GM12891 (cell line): ENCODE measurements around the gene CBS.

Experiments used
- PAX5 ChIP-seq: IDR thresholded peaks from 2 replicates; pipeline ENCODE4 v1.6.1; 2011; ENCODE audit warnings: low read length, moderate library complexity, mild to moderate bottlenecking; ENCODE audit not compliant: insufficient read depth, severe bottlenecking
- POLR2A ChIP-seq: IDR thresholded peaks from 2 replicates; pipeline ENCODE4 v1.6.1; 2011; ENCODE audit warnings: low read depth, low read length, control low read depth
- POLR2AphosphoS5 ChIP-seq: IDR thresholded peaks from 2 replicates; pipeline ENCODE4 v1.6.1; 2011; ENCODE audit warnings: low read depth, low read length, control low read depth
- POU2F2 ChIP-seq: IDR thresholded peaks from 2 replicates; pipeline ENCODE4 v1.6.1; 2011; ENCODE audit warnings: low read depth, mild to moderate bottlenecking, control low read depth, low read length, moderate library complexity
- SPI1 ChIP-seq: IDR thresholded peaks from 2 replicates; pipeline ENCODE4 v1.6.1; 2011; ENCODE audit warnings: low read depth, low read length, control low read depth
- TAF1 ChIP-seq: IDR thresholded peaks from 2 replicates; pipeline ENCODE4 v1.6.1; 2011; ENCODE audit warnings: low read depth, low read length, control low read depth

- no peak for TF ChIP-seq TAF1
- TF ChIP-seq POLR2AphosphoS5 = no peak
- TF ChIP-seq POLR2A = no peak
- TF ChIP-seq POU2F2 = no peak
- TF ChIP-seq SPI1 = no peak
- TF ChIP-seq PAX5 = no peak
These were observed 63.0 kb downstream of the CBS start for GRCh38 chr21:43012596-43012995.
